Stimulated activated CD8-positive, alpha-beta memory T cell treated with anti-CD3 and anti-CD28 coated beads, Interleukin-15, amount 100 ng/mL, for 24 hours (primary cell): Measurements from ENCODE around the gene PDIA5.
"Not testable (repeated sequence)": the region's sequence is repeated elsewhere in the genome, so short reads cannot be mapped to it uniquely, and the experiment has no call there.

Experiments
- DNase-seq: peaks from one replicate; pipeline ENCODE4 v3.0.0-alpha.2; 2020; ENCODE audit warnings: low read depth

PDIA5 gene

GRCh38 chr3:123093696-123094095 lies 26.9 kb downstream of the PDIA5 start:
- DNase-seq: no peak

- DNase-seq: no peak
These were observed 27.9 kb downstream of the PDIA5 start for GRCh38 chr3:123094516-123095313.

GRCh38 chr3:123096126-123096525 lies 29.3 kb downstream of the PDIA5 start:
- no peak for DNase-seq

DNA sequence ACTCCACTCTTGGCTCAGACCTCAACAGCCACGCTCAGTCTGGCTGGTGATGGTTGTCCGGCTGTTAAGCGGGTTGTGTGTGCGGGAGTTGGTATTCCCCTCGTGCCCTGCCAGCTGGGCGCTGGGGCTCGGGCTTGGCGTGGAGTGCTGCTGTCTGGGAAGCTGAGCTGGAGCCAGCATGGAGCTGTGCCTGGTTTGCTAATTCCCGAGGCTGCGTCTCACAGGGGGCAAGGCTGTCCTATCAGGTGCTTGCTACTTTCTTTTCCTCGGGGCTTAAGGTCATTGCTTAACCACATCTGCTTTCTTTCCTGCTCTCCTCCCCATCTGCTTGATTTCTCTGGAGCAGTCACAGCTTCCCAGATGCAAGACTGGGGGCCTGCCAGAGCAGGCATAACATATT lies 29.9 kb downstream of the PDIA5 start:
- no peak for DNase-seq

- no peak for DNase-seq
These were observed 31.9 kb downstream of the PDIA5 start for GRCh38 chr3:123098426-123099330.

DNA sequence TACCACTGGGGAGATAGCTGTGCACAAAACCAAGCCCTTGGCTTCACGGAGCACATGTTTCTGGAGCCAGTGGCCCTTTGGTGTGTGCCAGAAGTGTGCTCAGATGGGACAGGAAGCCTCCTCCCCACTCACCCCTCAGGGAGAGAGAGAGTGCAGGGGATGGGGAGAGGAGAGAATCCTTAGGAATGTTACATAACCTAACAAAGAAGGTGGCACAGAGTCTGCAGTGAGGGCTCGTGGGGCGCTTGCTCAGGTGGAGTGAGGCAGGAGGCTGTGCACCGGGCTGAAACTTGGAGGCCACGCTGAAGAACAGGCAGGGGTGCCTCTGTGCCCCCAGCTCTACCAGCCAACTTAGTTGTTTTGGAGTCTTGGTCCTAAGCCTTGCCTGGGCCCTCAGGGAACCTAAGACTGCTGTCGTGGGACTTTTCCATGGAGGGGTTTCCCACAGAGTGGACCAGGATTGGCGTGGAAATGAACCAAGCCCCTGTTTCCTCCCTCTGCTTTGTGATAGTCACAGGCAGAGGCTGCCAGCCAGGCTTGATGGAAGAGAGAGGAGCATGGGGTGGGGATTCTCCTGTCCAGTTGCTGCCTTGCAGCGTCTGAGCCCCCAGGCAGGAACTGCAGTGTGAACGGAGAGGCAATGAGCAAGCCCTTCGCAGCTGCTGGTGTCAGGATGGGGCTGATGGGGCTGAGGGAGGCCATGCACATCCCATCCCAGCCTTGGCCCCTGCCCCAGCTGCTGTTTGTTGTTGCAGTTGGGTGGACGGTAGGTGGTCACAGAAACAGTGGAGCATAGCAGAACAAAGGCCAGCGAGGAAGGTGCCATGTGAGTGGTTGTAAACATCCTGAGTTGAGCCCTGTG lies 32.7 kb downstream of the PDIA5 start:
- no peak for DNase-seq

- DNase-seq: no peak
These were observed 33.5 kb downstream of the PDIA5 start for GRCh38 chr3:123100193-123100776.

DNA sequence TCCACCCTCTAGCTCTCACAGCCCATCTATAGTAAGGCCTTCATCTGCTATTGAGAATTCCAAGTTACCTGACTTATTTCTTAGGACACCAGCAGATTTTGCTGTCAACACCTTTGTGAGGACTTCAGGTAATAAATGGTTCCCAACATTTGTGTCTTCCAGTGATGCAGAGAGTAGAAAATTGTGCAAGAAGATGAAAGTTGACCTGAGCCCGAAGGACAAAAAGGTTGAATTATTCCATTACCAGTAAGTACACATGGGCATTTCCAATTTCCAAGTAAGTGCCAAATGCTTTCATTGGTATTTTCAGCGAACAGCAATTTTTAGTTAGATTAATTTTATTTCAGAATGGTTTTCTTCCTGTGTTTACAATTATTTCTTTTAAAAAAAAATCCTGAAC lies 35.4 kb downstream of the PDIA5 start:
- DNase-seq: no peak

DNA sequence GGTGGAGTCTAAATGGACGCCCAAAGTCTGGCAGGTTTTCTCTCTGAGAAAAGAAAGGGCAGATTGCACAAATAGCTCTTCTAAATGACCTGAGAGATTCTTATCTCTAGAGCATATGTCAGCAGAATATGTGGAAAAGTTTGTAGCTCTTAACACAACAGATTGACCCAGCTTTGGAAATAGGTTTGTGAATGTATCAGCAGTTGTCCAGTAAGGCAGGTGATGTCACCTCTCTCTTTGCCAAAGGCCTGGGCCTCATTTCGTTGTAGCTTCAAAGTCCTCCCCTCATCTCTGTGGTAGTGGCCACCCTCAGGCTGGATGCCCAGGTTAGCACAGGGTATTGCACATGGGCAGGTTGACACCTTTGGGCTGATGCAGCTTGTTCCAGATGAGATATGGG lies 36.0 kb downstream of the PDIA5 start:
- DNase-seq: no peak

- DNase-seq: no peak
These were observed 37.7 kb downstream of the PDIA5 start for GRCh38 chr3:123104550-123104949.

DNA sequence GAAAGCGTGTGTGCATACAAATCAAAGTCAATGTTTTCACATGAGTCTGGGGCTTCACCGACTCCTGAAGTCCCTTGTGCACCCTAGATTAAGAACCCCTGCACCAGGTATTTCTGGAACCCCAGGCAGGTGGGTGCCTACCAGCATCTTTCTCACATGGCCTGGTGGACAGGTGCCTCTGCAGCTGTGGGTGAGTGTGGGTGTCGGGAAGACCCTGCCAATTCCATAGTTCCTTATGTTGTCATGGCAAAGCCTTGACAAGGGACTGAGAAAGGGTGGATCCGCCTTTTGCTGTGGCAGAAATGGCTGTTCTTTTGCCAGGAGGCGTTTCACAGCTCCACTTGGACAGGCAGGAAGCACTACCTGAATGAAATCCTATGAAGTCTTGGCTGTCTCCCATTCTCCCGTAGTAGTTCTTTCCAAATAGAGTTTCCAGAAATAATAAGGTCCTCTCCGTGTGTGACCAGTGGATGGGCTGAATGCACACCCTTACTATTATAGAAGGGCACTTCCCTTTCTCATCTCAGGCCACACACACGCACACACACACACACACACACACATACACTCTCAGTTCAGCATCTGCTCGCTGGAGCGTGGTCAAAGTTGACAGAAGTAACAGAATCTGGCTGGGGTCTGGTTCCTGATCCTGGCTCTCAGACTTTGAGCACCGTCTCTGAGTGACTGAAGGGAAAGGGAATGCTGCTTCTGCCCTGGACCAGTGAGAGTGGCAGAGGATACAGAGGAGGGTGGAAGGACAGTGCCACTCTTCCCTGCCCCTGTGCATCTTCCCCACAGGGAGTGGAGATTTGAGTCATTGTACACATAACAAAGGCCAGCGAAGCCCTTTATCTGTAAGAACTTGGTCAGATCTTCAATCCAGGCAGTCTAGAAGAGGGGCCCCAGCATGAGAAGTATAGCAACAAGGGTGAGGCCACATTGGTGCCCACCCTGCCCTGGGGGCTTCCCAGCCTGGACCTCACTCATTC lies 38.7 kb downstream of the PDIA5 start:
- no peak for DNase-seq

- DNase-seq: no peak
These were observed 43.6 kb downstream of the PDIA5 start for GRCh38 chr3:123110282-123110975.

DNA sequence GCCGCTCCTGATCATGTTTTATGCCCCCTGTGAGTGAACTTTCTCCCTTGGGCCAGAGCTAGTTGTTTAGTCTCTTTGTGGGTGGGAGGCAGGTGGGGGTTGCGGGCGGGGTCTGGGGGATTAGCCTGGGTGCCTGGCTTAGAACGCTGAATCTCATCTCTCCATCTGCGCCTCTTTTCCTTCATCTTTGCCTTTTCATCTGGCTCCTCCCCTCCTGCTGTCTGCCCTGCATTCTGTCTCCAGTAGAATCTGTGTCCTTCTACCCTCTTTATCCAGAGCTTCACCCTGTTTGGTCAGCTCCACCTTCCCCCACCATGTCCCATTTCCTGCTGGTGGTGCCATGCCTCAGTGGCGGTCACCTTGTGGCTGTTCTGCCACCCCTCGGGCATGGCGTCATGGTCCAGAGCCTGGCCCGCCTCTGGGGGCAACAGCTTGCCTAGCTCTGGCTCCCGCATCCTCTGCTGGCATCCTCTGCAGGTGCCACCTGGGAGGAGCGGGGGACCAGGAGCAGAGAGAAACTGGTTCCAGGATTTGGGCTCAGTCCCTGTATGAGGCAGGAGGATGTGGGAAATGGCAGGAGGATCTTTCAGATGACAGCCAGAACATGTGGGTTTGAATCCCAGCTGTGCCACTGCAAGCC lies 44.3 kb downstream of the PDIA5 start:
- no peak for DNase-seq

GRCh38 chr3:123111640-123112039 lies 44.8 kb downstream of the PDIA5 start:
- DNase-seq: no peak

DNA sequence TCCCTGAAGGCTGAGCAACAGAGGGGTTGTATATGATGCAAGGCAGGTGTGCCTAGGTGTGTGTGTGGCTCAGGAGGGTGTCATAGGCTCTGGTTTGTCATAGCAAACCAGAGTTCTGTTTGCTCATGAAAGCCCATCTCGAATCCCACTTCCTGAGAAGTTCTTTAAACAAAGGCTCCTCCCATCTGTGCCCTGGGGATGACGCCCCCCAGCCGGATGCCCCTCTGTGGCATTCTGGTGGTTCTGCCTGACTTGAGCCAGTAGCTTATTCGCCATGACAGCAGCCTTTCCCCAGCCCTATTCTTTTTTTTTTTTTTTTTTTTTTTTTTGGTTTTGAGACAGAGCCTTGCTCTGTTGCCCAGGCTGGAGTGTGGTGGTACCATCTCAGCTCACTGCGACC lies 45.4 kb downstream of the PDIA5 start:
- DNase-seq: no peak

- DNase-seq: not testable (repeated sequence)
These were observed 45.8 kb downstream of the PDIA5 start for GRCh38 chr3:123112656-123113055.

- DNase-seq: no peak
These were observed 47.1 kb downstream of the PDIA5 start for GRCh38 chr3:123113889-123114450.

DNA sequence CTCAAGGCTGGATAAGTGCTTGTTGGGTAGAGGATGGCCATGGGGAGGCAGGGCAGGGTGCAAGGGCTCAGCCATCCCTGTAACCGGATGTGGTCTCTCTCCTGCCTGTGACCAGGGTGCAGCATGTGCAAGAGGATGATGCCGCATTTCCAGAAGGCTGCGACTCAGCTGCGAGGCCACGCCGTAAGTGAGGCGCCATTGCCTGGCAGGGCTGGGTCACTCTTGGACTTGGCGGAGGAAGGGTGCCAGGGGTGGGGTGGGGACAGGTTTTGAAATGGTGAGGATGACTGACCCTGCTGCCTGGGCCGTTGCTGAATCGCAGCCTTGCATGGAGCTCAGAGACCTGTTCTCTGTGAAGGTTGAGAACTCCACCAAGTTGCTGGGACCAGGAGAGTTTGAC lies 49.3 kb downstream of the PDIA5 start:
- no peak for DNase-seq

- no peak for DNase-seq
These were observed 52.6 kb downstream of the PDIA5 start for GRCh38 chr3:123119388-123119787.
